ENCODE measurements around the gene ASB18.
"Not testable (repeated sequence)": the region's sequence is repeated elsewhere in the genome, so short reads cannot be mapped to it uniquely, and the experiment has no call there.

The ASB18 gene

GRCh38 chr2:236264256-236264655, at the start of gene ASB18:
TSS of gene ASB18 (minus strand) at chr2:236264406. CDS start at chr2:236264345, 61 bp downstream.
- no peak for DNase-seq

GRCh38 chr2:236311286-236311685, 47.1 kb upstream of the ASB18 start:
- no peak for DNase-seq

GRCh38 chr2:236309669-236310029, 45.4 kb upstream of the ASB18 start:
- DNase-seq, result no peak

GRCh38 chr2:236308855-236309668, 44.9 kb upstream of the ASB18 start:
- DNase-seq, result no peak

- DNase-seq, result no peak
These were observed 43.4 kb upstream of the ASB18 start for GRCh38 chr2:236307641-236308040.

- no peak for DNase-seq
These were observed 42.8 kb upstream of the ASB18 start for GRCh38 chr2:236306825-236307540.

GRCh38 chr2:236305964-236306605, 41.9 kb upstream of the ASB18 start:
- DNase-seq, result no peak

- DNase-seq, result no peak
These were observed 41.3 kb upstream of the ASB18 start for GRCh38 chr2:236305531-236305930.

GRCh38 chr2:236303935-236304334, 39.7 kb upstream of the ASB18 start:
- DNase-seq, result no peak

- no peak for DNase-seq
These were observed 38.3 kb upstream of the ASB18 start for GRCh38 chr2:236302555-236302954.

GRCh38 chr2:236298924-236299475, 34.8 kb upstream of the ASB18 start:
- DNase-seq, result no peak

GRCh38 chr2:236295481-236295880, 31.3 kb upstream of the ASB18 start:
- no peak for DNase-seq

GRCh38 chr2:236294647-236295046, 30.4 kb upstream of the ASB18 start:
- no peak for DNase-seq

- DNase-seq, result no peak
These were observed 29.1 kb upstream of the ASB18 start for GRCh38 chr2:236293241-236293810.

- no peak for DNase-seq
These were observed 27.7 kb upstream of the ASB18 start for GRCh38 chr2:236291911-236292310.

GRCh38 chr2:236291476-236291875, 27.3 kb upstream of the ASB18 start:
- DNase-seq, result no peak

GRCh38 chr2:236290742-236291425, 26.7 kb upstream of the ASB18 start:
- DNase-seq, result no peak

- no peak for DNase-seq
These were observed 25.7 kb upstream of the ASB18 start for GRCh38 chr2:236289766-236290462.

- not testable (repeated sequence) for DNase-seq
These were observed 24.2 kb upstream of the ASB18 start for GRCh38 chr2:236288373-236288772.

- DNase-seq, result no peak
These were observed 23.4 kb upstream of the ASB18 start for GRCh38 chr2:236287656-236288055.

GRCh38 chr2:236286873-236287545, 22.8 kb upstream of the ASB18 start:
- DNase-seq, result no peak
